GM15510 (cell line): ENCODE measurements around the gene PABPN1.

ENCODE experiments used
- POLR2A ChIP-seq: IDR thresholded peaks from 3 replicates; pipeline ENCODE4 v1.6.1; 2011; ENCODE audit warnings: borderline replicate concordance; ENCODE audit not compliant: insufficient read length; ENCODE audit errors: extremely low read depth

PABPN1 gene

DNA sequence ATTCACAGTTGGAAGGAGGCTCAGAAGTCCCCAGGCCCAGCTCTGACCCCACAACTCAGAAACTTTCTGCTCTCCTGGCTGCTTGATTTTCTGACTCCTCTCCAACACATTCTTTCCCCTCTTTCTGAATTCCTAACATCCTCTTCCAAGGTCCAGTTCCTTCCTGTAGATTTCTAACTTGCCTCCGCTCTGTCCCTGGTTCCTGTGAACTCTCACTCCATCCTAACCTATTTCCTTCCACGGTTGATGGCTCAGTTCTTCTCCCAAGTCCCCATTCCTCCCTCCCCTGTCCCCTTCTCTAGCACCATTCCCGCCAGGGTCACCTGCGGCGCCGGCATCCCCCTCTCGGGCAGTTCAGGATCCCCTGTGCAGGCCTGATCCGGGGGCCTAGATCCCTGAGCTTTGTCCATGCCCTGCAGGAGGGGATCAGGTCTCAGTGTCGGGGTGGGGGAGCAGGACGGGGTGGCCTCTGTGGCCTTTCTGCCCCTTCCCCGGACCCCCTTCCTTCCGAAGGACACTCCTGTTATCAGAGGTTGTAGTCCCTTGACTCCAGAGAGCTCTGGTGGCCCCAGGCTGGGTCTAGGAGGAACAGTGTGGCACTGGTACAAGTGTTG, 37.4 kb downstream of the PABPN1 start:
- TF ChIP-seq POLR2A, result no peak

DNA sequence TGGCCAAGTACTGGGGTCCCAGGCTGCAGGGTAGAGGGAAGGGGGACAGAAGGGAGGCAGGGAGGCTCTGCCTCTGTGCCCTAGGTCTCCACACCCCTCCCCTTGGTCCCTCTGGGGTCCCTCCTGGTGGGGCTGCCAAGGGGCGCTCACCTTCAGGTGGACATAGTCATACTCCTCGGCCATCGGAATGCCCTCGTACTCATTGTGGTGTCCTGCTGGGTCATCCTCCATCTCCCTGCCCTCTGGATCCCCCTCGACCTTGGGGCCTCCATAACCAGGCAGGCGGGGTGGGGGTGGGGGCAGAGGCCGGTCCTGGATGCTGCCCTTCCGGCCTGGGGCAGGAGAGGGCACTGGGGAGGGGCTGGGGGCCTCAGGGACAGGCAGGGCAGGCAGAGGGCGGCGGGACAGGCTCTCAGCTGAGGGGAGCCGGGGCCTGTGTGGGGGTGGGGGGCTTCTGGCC, 37.9 kb downstream of the PABPN1 start:
- no peak for TF ChIP-seq POLR2A

DNA sequence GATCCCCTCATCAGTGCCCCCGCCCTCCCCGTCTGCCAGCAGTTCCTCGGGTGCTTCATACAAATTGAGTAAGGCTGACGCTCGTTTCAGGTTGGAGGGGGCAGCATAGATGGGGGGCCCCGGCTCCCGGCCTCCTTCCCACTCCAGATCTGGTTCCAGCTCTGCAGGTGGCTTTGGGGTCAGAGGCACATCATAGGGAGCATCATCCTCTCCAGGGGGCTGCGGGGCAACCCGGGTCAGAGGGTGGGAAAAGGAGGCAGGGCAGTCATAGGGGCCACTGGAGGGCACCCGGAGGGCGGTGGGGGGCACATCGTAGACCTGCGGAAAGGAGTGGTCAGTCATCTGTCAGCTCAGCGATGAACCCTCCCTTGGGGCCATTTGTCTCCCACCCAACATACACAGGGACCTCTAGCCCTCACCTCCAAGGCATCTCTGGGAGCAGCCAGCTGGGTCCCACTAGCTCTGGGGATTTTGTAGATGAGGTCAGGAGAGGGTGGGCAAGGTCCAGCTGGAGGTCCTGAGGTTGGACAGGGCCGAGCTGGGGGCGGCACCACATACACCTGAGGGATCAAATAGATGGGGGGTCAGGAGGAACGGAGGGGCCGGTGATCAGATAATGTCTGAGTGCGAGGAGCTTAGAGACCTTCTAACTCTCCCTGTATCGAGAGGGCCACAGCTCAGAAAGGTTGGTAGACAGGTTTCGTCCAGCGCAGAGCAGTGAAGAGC, 38.6 kb downstream of the PABPN1 start:
- TF ChIP-seq POLR2A, result no peak

DNA sequence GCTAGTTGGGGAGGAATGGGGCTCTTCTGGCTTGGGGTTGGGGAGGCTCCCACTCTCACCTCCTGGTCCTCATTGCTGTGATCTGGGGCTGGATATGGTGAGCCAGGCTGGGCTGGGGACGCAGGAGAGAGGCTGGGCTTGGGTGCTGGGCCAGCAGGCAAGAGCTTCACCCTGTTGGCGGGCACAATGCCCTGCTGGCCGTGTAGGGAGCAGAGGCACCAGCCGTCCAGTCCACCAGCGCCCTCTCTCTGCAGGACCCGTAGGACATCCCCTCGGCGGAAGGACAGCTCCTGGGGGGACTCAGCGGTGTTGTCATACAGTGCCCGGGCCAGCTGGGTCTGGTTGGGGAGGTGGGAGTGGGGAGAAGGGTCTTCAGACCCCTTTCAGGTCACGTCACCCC, 39.2 kb downstream of the PABPN1 start:
- TF ChIP-seq POLR2A, result no peak

DNA sequence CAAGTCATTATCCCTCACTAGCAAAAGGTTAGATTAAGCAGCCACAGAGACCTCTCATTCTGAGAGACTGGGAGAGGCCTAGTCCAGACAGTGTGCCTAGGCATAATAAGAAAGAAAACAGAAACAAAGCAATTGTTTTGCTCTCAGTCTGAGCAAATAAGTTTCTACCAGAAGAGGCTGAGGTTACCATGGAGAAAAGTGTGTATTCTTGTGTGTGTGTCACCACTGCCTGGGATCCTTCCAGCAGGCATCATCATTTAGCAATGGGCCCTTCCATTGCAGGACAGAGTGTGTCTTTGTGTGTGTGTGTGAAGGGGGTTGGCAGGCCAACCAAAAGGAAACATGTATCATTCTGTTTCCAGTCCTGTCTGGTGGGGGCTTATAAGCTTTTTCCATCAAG, 40.1 kb downstream of the PABPN1 start:
- no peak for TF ChIP-seq POLR2A

DNA sequence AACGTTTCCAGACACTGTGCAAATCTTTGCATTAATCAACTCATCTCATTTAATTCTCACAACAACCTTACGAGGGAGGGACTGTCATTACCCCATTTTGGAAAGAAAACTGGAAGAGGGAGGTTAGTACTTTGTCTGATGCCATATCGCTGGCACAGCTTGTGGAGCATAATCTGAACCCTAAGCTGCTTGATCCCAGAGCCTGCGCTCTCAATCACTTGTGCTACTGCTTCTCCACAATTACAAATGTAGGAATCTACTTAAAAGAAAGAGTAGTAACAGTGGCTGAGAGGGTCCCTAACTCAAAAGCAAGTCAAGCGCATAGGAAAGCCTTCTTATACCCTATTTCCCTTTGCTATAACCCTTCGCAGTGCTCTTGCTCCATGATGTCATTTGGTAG, 40.5 kb downstream of the PABPN1 start:
- no peak for TF ChIP-seq POLR2A

DNA sequence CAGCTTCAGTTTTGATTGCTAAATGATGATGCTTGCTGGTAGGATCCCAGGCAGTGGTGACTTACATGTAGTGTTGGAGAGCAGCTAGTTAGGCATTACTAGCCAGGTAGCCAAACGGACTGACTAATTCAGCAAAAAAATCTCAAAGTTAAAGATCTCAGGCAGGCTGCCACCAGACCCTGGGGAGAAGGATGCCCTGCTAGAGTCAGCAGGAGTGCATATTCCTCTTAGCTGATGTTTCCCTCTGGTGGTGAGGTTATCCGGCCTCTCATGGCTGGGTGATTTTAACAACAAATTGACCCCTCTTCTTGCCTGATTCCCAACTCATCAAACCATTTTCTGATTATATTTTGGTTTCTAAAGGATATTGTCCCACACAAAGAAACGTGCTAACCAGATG, 40.9 kb downstream of the PABPN1 start:
- TF ChIP-seq POLR2A, result no peak

DNA sequence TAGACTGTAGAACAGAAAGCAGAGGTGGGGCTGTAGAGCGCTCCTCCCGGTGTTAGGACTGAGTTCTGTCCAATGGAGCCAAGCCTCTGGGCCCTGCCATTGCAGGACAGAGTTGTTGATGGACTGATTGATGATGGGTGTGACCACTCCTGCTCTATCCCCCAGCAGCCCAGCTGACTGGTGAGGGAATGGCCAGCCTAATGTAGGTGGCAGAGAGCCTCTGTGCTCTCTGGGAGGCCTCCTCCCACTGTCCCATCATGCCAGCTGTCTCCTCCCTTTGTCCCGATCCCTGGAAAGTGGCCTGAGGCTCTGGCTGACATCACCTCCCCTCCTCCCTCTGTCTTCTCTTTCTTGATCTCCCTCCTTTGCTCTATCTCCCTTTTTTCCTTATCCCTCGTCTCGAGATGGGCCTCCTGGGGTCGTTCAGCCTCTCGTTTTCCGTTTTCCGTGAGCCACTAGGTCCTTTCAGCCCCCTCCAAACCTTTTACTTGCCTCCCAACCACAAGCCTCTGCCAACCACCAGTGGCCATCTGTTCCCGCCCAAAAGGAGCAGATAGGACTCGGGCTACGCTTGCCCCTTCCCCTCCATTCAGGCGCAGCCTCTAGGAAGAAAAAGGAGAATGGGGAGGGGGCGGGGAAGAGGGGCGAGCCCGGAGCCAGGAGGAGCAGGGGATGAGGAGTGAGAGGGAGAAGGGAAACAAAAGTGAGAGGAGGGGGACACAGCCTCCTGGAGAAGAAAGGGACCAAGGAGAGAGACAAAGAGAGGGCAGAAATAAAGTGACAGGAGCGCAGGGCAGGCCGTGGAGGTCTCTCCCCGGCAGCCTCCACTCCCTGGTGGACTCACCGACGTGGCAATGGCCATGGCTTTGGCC, 43.1 kb downstream of the PABPN1 start:
- no peak for TF ChIP-seq POLR2A

DNA sequence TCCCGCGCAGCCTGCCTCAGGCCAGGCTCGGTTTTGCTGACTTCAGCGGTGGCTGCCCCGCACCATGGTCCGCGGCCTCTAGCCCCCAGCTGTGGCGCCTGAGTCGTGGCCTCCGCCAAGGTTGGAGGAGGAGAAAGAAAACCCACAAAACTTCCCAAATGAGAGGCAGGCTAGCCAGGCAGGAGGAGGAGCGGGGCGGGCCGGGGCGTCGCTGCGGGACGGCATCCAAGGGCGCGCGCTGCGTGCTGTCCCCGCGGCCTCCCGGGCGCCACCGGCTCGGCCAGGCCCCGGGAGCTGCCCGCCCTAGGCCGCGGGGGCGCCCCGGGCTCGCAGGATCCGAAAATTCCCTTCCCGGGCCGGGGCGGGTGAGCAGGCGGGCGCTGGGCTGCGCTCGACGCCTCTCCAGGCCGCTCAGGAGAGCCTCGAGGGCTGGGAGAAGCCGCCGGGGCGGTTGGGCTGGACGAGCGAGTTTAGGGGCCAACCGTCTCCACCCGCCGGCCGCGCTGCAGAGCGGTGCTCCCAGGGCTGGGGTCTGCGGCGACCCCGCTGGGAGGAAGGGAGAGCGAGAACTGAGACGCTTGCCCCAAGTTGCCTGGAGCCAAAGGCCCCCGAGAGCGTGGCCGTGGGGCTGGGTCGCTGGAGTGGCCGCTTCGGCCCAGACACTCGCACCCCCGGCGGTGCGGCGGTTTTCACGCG, 43.9 kb downstream of the PABPN1 start, which contains the start of gene EFS:
Gene EFS (minus strand): TSS at position 137 of the 696 bp plus-strand sequence. CDS start 147 bp downstream, outside the sequence.
- no peak for TF ChIP-seq POLR2A

DNA sequence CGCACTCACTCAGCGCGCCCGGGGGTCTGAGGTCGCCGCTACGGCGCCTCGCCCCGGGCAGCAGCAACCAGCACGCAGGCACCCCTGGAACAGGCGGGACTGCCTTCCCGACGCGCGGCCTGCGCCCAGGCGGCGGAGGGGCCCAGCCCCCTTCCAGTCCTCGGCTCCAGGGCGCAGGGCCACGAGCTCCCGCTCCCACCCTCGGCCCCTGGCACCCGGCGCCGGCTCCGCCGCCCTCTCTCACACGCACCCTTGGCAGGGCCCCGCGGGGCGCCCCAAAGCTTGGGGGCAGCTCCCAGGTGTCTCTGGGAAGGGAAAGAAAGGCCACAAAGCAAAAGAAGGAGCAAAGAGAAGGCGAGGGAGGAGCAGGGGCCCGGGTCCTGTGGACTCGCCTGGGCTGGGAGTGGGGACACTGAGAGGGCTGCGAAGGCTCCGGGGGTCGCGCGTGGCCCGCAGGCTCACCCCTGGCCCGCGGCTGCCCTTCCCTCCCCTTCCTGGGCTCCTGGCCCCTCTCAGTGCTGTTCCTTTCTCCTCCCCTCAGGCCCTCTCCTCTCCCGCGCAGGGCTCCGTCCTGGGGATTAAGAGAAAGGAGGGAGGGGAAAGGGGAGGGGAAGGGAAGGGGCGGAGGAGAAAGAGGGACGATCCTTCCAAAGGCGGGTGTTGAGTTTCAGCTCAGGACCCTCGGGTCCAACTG, 44.6 kb downstream of the PABPN1 start:
- TF ChIP-seq POLR2A, result no peak

DNA sequence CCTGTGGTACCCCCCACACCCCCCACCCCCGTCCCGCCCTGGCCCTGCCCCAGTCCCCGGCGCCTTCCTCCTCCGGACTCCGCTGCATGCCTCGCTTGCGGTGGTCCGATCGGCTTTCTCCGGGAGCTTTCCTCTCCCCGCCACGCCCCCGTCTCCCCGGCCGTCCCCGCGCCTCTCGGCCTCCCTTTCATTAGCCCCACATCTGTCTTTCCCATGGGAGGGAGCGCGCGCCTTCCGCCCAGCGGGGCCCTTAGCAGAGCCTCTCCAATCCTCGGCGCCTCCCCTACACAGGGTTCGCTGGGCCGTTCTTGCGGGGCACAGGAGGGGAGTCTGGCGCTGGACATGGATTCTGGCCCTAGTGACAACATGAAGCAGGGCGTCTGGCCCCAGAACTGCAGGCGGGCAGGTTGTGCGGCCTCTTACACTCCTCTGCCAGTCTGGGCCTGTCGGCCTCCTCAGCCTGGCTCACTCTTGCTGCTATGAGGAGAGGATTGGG, 45.2 kb downstream of the PABPN1 start:
- no peak for TF ChIP-seq POLR2A

DNA sequence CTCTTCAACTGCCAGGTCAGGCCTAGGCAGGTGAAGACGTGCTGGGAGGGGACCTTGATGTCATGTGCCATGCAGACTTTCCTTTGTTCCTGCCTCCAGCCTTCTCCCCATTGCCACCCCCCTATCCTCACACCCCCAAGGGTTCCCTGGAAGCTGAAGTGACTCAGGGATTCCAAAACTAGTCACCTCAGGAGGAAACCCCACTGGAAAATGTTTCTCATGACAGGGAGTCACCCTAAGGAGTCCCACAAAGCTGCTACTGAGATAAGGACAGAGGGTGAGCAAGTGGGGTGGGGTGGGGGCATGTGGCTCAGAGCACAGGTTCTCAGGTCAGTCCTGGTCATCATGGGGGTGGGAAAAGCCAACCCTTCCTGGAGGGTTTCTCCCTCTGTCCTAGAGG, 49.0 kb downstream of the PABPN1 start:
- TF ChIP-seq POLR2A, result no peak

DNA sequence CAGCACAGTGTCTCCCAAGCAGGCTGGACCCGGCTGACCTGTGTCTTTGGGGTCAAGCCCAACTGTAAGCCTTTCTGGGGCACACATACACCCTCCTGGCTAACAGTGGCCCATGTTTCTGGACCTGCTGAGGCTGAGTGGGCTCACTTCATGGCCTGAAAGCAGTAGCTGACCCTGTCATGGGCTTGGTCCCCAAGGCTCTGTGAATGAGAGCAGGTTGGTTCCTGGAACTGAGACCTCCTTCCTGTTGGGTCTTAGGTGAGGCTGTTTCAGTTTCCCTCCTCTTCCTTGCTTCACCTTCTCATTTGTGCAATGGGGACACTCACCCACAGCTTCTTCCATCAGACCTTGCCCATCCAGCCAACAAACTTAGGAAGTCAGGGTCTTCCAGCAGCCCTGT, 50.6 kb downstream of the PABPN1 start:
- no peak for TF ChIP-seq POLR2A

DNA sequence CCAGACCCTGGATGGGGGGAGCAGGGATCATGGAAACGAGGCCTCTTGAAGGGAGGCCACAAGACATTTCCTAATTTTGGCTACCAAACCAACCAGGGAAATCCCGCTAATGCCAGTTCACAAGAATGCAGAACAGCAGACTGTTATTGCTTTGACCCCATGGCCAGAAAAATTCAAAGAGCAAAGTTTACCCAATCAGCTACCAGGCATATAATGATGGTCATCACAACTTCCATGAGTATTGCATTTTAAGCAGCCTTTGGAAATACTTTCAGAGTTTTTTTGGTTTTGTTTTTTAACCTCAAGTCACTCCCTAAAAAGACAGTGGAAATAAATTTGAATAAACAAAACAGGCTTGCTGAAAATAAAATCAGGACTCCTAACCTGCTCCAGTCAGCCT, 51.3 kb downstream of the PABPN1 start, which contains the start of gene IL25:
Gene IL25 (plus strand): TSS at position 301 of the 400 bp plus-strand sequence.
- no peak for TF ChIP-seq POLR2A
